ENCODE data around the gene SUGCT.

The SUGCT gene

DNA sequence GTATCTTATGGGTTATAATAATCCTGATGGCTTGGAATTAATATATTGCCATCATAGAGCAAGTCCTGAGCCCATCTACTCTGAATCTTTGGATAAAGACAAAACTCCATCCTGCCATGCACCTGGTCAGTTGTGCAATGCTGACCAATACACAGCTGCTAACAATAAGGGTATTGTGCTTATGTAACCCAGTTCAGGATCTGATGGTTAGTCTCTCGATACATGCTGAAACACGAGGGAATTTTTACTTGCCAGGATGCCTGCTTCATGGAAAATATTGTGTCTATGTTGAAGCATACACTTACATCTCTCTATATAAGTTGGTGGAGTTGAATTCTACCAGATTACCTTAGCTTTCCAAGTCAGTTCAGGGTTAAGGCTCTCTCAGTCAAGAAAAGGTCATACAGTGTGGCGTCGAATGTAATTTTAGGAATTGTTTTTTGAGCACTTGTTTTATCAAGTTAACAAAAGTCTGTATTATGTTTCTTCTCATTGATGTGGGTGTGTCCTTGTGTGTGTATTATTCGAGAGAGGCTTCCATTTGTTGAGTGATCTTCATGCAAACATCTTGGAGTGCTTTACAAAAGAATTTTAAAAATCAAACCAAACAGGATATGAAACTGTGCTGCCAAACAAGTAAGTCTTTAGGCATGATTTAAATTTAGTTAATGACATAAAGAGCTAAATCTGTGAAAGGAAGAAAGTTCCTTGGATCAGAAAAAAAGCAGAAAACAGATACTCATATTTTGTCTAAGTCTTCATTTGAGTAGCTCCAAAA lies 449.1 kb downstream of the SUGCT start:
- Histone ChIP-seq H3K27me3 (ENCODE audit: insufficient read depth, insufficient read length) (no peaks in the 10 kb centered on the region), H3K9me3 (ENCODE audit: insufficient read depth, low read length) (no peaks in the 10 kb centered on the region), H3K9ac (ENCODE audit: insufficient read length, low read depth) (no peak overlapping the region), H3K4me1 (ENCODE audit: insufficient read depth, insufficient read length) (no peaks in the 10 kb centered on the region), H3K36me3 (ENCODE audit: insufficient read depth, insufficient read length, low read length) (no peaks in the 10 kb centered on the region), H3K4me3 (ENCODE audit: insufficient read length, low read depth) (no peak overlapping the region)
- TF ChIP-seq SUZ12 (IDR thresholded peaks at IDR 0.05; ENCODE audit: extremely low read depth, insufficient read depth, insufficient read length) (no peak), ZNF274 (IDR thresholded peaks at IDR 0.05; ENCODE audit: low read depth, low read length) (no peak), YY1 (IDR thresholded peaks at IDR 0.05; ENCODE audit: insufficient read depth, insufficient read length) (no peak)
- no peak for DNase-seq (ENCODE audit: low read depth, low spot score)

- Histone ChIP-seq H3K36me3 (ENCODE audit: insufficient read depth, insufficient read length, low read length) (no peaks in the 10 kb centered on the region), H3K4me3 (ENCODE audit: insufficient read length, low read depth) (no peak overlapping the region), H3K27me3 (ENCODE audit: insufficient read depth, insufficient read length) (no peaks in the 10 kb centered on the region), H3K4me1 (ENCODE audit: insufficient read depth, insufficient read length) (no peaks in the 10 kb centered on the region), H3K9me3 (ENCODE audit: insufficient read depth, low read length) (no peaks in the 10 kb centered on the region), H3K9ac (ENCODE audit: insufficient read length, low read depth) (no peak overlapping the region)
- DNase-seq (ENCODE audit: low read depth, low spot score): no peak
- TF ChIP-seq ZNF274 (IDR thresholded peaks at IDR 0.05; ENCODE audit: low read depth, low read length) (no peak), SUZ12 (IDR thresholded peaks at IDR 0.05; ENCODE audit: extremely low read depth, insufficient read depth, insufficient read length) (no peak), YY1 (IDR thresholded peaks at IDR 0.05; ENCODE audit: insufficient read depth, insufficient read length) (no peak)
These were observed 450.0 kb downstream of the SUGCT start for GRCh38 chr7:40584667-40585433.

- TF ChIP-seq ZNF274 (IDR thresholded peaks at IDR 0.05; ENCODE audit: low read depth, low read length) (no peak), SUZ12 (IDR thresholded peaks at IDR 0.05; ENCODE audit: extremely low read depth, insufficient read depth, insufficient read length) (no peak), YY1 (IDR thresholded peaks at IDR 0.05; ENCODE audit: insufficient read depth, insufficient read length) (no peak)
These were observed 451.4 kb downstream of the SUGCT start for GRCh38 chr7:40586197-40586596.

GRCh38 chr7:40587419-40587818 lies 452.6 kb downstream of the SUGCT start:
- Histone ChIP-seq H3K9ac (ENCODE audit: insufficient read length, low read depth) (no peak overlapping the region), H3K9me3 (ENCODE audit: insufficient read depth, low read length) (no peaks in the 10 kb centered on the region)

More at GRCh38 chr7:40586197-40586596, 451.4 kb downstream of the SUGCT start:
- Histone ChIP-seq H3K4me3 (ENCODE audit: insufficient read length, low read depth) (no peak overlapping the region), H3K9ac (ENCODE audit: insufficient read length, low read depth) (no peak overlapping the region), H3K27me3 (ENCODE audit: insufficient read depth, insufficient read length) (no peaks in the 10 kb centered on the region), H3K36me3 (ENCODE audit: insufficient read depth, insufficient read length, low read length) (no peaks in the 10 kb centered on the region), H3K4me1 (ENCODE audit: insufficient read depth, insufficient read length) (no peaks in the 10 kb centered on the region), H3K9me3 (ENCODE audit: insufficient read depth, low read length) (no peaks in the 10 kb centered on the region)
- no peak for DNase-seq (ENCODE audit: low read depth, low spot score)

GRCh38 chr7:40595129-40595528 lies 460.3 kb downstream of the SUGCT start:
- Histone ChIP-seq H3K9ac (ENCODE audit: insufficient read length, low read depth) (no peak overlapping the region), H3K27me3 (ENCODE audit: insufficient read depth, insufficient read length) (no peaks in the 10 kb centered on the region), H3K4me1 (ENCODE audit: insufficient read depth, insufficient read length) (no peaks in the 10 kb centered on the region), H3K9me3 (ENCODE audit: insufficient read depth, low read length) (no peaks in the 10 kb centered on the region), H3K36me3 (ENCODE audit: insufficient read depth, insufficient read length, low read length) (no peaks in the 10 kb centered on the region), H3K4me3 (ENCODE audit: insufficient read length, low read depth) (no peak overlapping the region)
- no peak for DNase-seq (ENCODE audit: low read depth, low spot score)
- no peak for TF ChIP-seq YY1 (IDR thresholded peaks at IDR 0.05; ENCODE audit: insufficient read depth, insufficient read length)

More at GRCh38 chr7:40587419-40587818, 452.6 kb downstream of the SUGCT start:
- no peak for DNase-seq (ENCODE audit: low read depth, low spot score)
- TF ChIP-seq ZNF274 (IDR thresholded peaks at IDR 0.05; ENCODE audit: low read depth, low read length) (no peak), SUZ12 (IDR thresholded peaks at IDR 0.05; ENCODE audit: extremely low read depth, insufficient read depth, insufficient read length) (no peak), YY1 (IDR thresholded peaks at IDR 0.05; ENCODE audit: insufficient read depth, insufficient read length) (no peak)
- no peaks in the 10 kb centered on the region for H3K27me3 ChIP-seq (ENCODE audit: insufficient read depth, insufficient read length)
- no peaks in the 10 kb centered on the region for H3K4me1 ChIP-seq (ENCODE audit: insufficient read depth, insufficient read length)
- H3K36me3 ChIP-seq (ENCODE audit: insufficient read depth, insufficient read length, low read length): no peaks in the 10 kb centered on the region
- H3K4me3 ChIP-seq (ENCODE audit: insufficient read length, low read depth): no peak overlapping the region

GRCh38 chr7:40595832-40596231 lies 461.0 kb downstream of the SUGCT start:
- no peak for DNase-seq (ENCODE audit: low read depth, low spot score)
- Histone ChIP-seq H3K36me3 (ENCODE audit: insufficient read depth, insufficient read length, low read length) (no peaks in the 10 kb centered on the region), H3K9me3 (ENCODE audit: insufficient read depth, low read length) (no peaks in the 10 kb centered on the region), H3K27me3 (ENCODE audit: insufficient read depth, insufficient read length) (no peaks in the 10 kb centered on the region), H3K4me3 (ENCODE audit: insufficient read length, low read depth) (no peak overlapping the region), H3K9ac (ENCODE audit: insufficient read length, low read depth) (no peak overlapping the region), H3K4me1 (ENCODE audit: insufficient read depth, insufficient read length) (no peaks in the 10 kb centered on the region)
- TF ChIP-seq ZNF274 (IDR thresholded peaks at IDR 0.05; ENCODE audit: low read depth, low read length): no peak
- TF ChIP-seq SUZ12 (IDR thresholded peaks at IDR 0.05; ENCODE audit: extremely low read depth, insufficient read depth, insufficient read length): no peak
- no peak for TF ChIP-seq YY1 (IDR thresholded peaks at IDR 0.05; ENCODE audit: insufficient read depth, insufficient read length)

- TF ChIP-seq ZNF274 (IDR thresholded peaks at IDR 0.05; ENCODE audit: low read depth, low read length) (no peak), SUZ12 (IDR thresholded peaks at IDR 0.05; ENCODE audit: extremely low read depth, insufficient read depth, insufficient read length) (no peak), YY1 (IDR thresholded peaks at IDR 0.05; ENCODE audit: insufficient read depth, insufficient read length) (no peak)
These were observed 462.7 kb downstream of the SUGCT start for GRCh38 chr7:40597517-40597916.

More at GRCh38 chr7:40597517-40597916, 462.7 kb downstream of the SUGCT start:
- Histone ChIP-seq H3K4me1 (ENCODE audit: insufficient read depth, insufficient read length) (no peaks in the 10 kb centered on the region), H3K9ac (ENCODE audit: insufficient read length, low read depth) (no peak overlapping the region), H3K27me3 (ENCODE audit: insufficient read depth, insufficient read length) (no peaks in the 10 kb centered on the region), H3K36me3 (ENCODE audit: insufficient read depth, insufficient read length, low read length) (no peaks in the 10 kb centered on the region), H3K9me3 (ENCODE audit: insufficient read depth, low read length) (peaks cover 6% of the 10 kb centered on the region; the same call in 1 of the 2 replicates), H3K4me3 (ENCODE audit: insufficient read length, low read depth) (no peak overlapping the region)
- no peak for DNase-seq (ENCODE audit: low read depth, low spot score)
